HFF-Myc (cell line): ENCODE data around the gene GLRA2.

ENCODE experiments used
- DNase-seq: peaks from one replicate; pipeline ENCODE4 v3.0.0-alpha.2; 2011; ENCODE audit warnings: low read depth; ENCODE audit errors: extremely low read depth
- H3K4me3 ChIP-seq: replicated peaks from 2 replicates; pipeline ENCODE4 v1.5.1; 2011; ENCODE audit warnings: low read depth, mild to moderate bottlenecking, control low read depth, low read length
- TF ChIP-seq, protein P1 (sequence below): IDR thresholded peaks from 2 replicates; pipeline ENCODE4 v1.5.1; 2012; ENCODE audit warnings: mild to moderate bottlenecking, low read depth, low read length, control low read depth; ENCODE audit errors: missing control alignments

GLRA2 gene

DNA sequence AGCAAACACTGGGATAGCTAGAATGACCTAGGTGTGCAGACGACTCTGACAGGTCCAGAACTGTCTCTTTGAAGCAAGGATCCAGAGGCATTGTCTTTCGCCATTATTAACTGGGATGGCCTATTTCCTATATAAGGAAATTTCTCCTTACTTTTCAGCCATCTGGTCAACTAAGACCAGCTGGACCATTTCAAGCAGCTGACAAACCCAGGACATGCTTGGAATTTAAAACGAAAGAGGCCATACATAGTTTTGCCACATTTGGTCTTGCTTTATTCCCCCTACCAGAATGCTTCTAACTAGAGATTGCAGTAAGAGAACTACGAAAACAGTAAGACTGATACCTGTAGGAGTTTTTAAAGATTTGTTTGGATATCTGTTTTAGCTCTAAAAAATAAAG is 87.0 kb downstream of the GLRA2 start:
- TF ChIP-seq, protein P1, sequence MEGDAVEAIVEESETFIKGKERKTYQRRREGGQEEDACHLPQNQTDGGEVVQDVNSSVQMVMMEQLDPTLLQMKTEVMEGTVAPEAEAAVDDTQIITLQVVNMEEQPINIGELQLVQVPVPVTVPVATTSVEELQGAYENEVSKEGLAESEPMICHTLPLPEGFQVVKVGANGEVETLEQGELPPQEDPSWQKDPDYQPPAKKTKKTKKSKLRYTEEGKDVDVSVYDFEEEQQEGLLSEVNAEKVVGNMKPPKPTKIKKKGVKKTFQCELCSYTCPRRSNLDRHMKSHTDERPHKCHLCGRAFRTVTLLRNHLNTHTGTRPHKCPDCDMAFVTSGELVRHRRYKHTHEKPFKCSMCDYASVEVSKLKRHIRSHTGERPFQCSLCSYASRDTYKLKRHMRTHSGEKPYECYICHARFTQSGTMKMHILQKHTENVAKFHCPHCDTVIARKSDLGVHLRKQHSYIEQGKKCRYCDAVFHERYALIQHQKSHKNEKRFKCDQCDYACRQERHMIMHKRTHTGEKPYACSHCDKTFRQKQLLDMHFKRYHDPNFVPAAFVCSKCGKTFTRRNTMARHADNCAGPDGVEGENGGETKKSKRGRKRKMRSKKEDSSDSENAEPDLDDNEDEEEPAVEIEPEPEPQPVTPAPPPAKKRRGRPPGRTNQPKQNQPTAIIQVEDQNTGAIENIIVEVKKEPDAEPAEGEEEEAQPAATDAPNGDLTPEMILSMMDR = no peak
- no peak overlapping the region for H3K4me3 ChIP-seq
- no peak for DNase-seq

DNA sequence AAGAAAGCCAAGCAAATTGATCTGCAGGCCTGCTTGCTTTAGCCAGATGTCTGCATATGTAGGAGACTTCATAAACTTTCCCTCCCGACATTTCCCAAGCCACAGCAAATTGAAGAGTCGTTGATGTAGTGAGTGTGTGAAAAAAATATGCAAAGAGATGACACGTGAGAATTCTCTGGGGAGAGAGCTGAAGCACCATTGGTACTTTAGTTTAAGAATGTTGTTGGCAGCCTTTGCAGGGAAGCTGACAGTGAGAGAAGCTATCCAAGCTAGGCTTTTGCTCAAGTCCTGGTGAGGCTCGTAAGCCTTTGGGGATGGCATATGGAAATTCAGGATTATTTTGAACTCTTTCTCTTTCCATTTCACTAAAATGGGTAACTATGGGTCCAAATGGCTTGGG is 87.5 kb downstream of the GLRA2 start:
- DNase-seq = no peak
- TF ChIP-seq, protein P1 = no peak

DNA sequence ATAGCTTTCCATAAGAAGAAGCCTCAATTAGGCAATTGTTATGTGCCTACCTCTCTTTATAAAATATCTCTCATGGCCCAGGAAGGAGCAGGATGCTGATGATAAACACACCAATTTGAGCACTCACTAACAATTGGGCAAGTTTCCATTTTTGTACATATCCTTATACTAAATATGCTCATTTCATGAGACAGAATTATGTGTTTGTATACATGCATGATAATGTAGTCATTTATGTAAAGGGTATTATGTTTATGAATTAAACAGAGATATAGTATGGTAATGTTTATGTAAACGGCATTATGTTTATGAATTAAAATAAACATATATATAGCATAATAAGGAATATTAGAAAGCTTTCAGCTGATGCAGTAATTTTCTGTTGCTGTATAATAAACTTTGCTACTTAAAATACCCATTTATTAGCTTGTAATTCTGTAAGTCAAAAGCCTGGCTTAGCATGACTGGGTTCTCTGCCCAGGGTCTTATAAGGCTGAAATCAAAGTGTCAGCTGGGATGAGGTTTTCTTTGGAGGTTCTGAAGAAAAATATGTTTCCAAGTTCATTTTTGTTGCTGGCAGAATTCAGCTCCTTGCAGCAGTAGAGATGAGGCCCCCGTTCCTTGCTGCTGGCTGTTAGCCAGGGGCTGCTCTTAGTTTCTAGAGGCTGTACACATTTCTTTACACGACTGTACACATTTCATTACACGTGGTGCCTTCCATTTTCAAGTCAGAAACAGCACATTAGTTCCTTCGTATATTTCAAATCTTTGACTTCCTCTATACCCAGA is 89.0 kb downstream of the GLRA2 start:
- TF ChIP-seq, protein P1 = no peak
- DNase-seq = no peak

More for the DNA sequence above, 87.5 kb downstream of the GLRA2 start:
- H3K4me3 ChIP-seq = no peak overlapping the region

DNA sequence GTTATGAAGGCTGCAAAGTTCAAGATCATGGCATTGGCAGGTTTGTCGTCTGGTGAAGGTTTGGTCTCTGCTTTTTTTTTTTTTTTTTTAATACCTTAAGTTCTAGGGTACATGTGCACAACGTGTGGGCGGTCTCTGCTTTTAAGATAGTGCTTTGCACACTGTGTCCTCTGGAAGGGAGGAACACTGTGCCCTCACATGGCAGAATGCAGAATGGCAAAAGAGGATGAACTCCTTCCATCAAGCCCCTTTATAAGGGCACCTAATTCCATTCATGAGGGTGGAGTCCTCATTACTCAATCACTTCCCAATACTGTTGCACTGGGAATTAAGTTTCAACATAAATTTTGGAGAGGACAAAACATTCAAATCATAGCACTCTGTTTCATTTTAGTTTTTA is 101.4 kb downstream of the GLRA2 start:
- TF ChIP-seq, protein P1 = no peak
- no peak for DNase-seq

More for the DNA sequence above, 89.0 kb downstream of the GLRA2 start:
- H3K4me3 ChIP-seq = no peak overlapping the region

DNA sequence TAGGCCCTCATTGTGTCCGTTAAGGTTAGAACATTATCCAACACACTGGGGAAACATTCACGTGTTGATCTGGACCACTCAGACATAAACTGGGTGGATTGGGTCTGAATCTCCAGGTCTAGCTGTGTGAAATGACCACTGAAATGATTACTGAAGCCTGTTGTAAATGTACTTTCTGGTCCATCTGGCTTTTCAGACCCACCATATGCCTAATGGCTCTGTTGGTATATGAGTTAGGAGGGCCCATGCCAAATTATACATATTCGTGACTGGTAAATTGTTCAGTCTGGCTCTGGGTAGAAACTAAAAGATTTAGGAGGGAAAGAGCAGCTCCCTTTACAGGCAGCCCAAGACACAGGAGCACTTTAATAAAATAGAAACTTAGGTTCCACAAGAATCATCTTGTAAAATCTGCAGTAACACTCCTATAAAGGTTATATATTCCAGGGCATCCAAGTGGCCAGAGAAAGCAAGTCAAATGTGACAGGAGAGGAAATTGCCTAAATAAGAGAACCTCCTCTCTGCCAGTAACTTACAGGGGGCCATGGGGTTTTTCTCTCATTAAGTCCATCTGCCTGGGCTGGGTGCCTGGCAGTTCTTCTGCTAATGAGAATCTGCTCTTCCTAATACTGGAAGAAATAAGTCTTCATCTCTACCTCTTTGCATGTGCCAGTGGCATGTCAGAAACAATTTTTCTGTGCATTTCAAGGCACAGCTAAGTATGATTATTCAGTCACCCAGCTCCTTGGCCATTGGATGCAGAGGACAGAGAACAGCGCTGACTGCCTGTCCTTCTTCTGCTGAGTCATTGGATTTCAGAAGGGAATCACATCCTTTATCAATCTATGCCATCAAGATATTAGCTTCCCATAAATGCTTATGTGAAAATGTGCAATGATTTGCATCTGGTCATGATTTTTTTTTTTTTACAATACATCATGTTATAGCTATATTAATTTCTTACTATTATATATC is 112.6 kb downstream of the GLRA2 start:
- H3K4me3 ChIP-seq = no peak overlapping the region
- TF ChIP-seq, protein P1 = no peak
- DNase-seq = no peak

More for the DNA sequence above, 101.4 kb downstream of the GLRA2 start:
- H3K4me3 ChIP-seq = no peak overlapping the region

DNA sequence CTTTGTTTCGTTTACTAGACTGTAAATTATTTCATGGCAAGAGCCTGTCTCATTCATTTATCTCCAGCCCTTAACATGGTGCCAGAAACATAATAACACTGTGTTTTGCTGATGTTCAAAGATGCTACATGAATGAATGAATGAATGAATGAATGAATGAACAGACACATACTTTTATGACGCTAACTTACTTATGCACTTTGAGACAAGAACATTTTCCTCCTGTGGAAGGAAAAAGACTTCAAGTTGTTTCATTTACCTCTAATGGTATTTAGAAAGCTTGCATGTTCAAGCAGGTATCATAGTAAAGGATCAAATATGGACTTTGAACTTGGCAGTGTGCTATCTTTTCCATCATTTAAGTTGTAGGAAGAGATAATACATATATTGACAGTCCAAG is 131.6 kb downstream of the GLRA2 start:
- DNase-seq = no peak
- TF ChIP-seq, protein P1 = no peak

More for the DNA sequence above, 131.6 kb downstream of the GLRA2 start:
- H3K4me3 ChIP-seq = no peak overlapping the region
